Measurements from ENCODE around the gene B3GALT6.
A peak's percentile ranks its signal among the peaks of the same experiment; 100 is the strongest.

B3GALT6 gene

DNA sequence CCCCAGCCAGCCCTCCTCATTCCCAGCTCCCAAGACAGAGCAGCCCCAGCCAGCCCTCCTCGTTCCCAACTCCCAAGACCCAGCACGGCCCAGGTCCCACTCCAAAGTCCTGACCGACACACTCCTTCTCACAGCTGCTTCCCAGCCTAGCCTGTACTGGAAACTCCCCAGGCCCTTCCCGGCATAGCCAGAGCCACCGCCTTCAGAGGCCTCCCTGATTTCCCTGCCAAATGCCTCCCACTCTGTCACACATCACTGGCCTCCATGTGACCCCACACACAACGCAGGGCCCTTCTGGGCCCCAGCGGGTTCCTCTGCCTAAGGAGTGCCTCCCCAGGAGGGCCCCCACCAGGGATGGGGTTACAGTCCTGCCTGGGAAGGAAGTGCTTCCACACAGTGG is 38.8 kb downstream of the B3GALT6 start:
- no peak for DNase-seq

GRCh38 chr1:1272341-1273208 is 40.5 kb downstream of the B3GALT6 start:
- no peak for DNase-seq

DNA sequence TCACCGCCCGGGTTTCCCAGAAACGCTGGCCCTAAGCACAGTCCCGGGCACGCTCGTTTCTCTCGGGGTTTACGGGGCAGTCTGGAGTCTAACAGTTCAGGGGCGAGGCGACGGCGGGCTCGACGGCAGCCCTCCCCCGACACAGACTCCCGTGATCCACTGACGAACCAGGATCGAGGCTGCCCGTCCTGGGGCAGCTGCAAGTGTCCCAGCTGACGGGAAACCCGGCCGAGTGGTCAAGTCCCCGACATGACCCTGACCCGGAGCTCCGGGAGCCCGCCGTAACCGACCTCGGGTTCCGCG is 41.1 kb downstream of the B3GALT6 start:
- no peak for DNase-seq

GRCh38 chr1:1273512-1274298 is 41.7 kb downstream of the B3GALT6 start, which contains the start of gene UBE2J2:
Gene UBE2J2, minus strand, starts transcription at chr1:1273854. Its CDS starts 5,862 bp downstream, at chr1:1267992.
- DNase-seq = peak; percentile 87

- no peak for DNase-seq
Measured at GRCh38 chr1:1274299-1274930, 42.4 kb downstream of the B3GALT6 start.

DNA sequence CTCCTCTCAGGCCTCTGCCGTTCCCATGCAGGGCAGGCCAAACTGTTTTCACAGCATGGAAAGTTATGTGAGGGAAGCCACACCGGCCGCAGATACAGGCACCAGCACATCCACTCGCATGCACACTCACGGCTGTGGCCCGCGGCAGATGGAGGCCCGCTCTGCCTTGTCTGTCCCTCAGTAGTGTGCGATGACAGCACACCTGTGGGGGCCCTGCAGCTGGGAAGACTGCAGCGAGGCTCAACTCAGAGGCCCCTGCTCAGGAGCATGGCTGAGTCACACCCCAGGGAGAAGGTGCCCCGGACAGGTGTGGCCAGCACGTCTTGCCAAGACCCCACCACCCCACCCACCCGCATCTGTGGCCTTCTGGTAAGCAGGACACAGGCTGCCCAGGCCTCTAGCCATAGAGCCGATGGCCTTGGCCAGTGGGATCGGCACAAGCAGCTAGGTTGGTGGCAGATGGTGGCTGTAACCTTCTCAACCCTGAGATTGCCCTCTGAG is 42.9 kb downstream of the B3GALT6 start:
- no peak for DNase-seq

DNA sequence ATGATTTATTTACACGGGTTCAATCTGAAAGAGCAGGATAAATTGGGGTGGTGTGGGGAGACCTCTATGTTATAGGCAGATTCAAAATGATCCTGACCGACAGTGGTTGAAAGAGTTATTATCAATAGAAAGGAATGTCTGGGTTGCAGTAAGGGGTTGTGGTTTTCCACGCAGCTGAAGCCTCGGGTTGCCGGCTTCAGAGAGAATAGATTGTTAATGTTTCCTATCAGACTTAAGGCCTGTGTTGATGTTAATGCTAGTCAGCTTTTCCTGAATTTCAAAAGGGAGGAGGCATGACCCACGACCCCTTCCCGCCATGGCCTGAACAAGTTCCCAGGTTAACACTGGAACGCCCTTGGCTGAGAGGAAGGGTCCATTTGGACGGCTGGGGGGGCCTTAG is 43.8 kb downstream of the B3GALT6 start:
- DNase-seq = no peak

DNA sequence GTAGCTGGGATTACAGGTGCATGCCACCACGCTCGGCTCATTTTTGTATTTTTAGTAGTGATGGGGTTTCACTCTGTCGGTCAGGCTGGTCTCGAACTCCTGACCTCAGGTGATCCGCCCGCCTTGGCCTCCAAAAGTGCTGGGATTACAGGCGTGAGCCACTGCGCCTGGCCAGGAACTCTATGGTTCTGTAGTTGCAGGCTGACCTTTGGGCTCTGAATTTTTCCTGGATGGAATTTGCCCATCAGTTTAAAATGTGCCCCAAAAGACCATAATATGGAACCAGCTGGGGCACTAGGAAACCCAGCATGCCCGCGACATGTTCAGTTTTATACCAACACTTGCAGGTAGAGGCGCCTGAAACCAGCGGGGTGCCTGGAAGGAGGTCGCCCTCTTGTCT is 46.6 kb downstream of the B3GALT6 start:
- DNase-seq = no peak

- DNase-seq = no peak
Measured at GRCh38 chr1:1279028-1279427, 47.0 kb downstream of the B3GALT6 start.

DNA sequence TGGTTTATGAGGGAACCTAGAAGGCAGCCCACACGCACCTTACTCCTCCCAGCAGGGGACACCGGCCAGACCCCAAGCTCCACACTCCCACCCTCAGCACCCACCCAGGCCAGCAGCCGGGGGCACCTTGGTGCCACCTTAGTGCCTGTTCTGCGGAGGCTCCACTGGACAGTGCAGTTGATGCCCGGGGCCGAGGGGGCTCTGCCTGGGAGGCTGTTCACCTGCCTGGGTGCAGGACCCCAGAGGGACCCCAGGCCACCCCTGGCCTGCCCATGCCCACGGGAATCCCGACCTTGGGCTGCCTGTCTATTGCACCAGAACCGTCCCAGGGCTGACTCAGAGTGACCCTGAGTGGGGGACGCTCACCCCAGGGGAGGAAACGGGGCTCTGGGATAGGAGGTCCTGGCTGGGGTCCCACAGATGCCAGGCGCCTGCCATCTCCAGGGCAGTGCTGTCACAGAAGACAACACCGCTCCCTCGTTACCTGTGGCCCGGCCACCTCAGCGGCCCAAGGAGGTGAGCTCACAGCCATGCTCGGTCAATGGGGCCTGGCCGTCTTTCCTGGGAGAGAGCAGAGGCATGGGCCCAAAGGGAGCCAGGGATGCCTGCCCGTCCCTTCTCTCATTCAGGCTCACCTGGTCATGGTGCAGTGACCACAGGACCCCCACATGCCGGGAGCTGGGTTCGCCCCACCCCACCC is 48.9 kb downstream of the B3GALT6 start:
- no peak for DNase-seq

DNA sequence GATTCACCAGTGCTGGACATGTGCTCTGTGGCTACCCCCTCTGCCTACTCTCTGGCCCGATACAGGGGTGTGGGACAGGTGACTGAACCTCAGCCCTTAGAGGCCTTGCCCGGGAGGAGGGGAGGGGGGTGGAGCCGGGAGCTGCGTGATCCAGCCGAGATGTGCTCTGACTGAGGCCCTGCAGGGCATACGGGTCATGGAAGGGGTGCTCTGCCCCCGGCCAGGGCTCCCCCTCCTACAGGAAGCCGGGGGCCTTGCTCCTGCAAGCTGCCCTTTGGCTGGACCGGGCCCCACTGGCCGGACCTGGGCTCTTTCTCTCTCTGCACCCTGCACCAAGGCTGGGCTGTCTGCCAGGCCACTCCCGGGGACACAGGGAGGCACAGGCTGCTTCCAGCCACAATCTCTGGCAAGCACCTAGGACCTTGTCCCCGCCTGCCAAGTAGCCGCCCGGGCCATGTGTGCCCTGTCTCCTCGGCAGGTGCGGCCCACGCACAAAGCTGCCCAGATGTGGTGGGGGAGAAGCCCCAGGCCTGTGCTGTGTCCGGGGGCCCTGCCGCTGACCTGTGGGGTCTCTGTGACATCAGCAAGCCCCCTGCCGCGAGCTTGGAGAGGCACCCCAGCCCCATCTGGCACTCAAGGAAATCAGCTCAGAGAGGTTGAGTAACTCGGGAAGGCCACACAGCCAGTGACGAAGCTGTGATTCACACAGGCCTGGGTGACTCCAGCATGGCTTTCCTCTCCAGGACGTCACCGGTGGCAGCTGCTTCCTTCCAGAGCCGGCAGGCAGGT is 49.7 kb downstream of the B3GALT6 start:
- DNase-seq = no peak

DNA sequence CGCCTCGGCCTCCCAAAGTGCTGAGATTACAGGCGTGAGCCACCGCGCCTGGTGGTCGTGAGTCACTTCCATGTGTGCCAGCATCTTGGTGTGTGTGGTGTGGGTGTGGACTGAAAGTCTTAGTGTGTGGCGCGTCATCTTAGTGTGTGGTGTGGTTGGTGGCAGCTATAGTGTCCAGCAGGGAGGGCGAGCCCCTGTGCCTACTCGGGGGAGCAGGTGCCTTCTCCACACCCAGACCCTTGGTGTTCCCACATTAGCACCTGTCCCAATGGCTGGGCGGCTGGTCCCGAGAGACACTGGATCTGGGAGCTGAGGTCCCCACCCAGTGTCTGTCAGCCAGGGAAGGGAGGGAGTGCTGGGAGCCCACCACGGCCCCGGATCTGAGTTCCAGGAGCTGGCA is 51.0 kb downstream of the B3GALT6 start:
- no peak for DNase-seq

- DNase-seq = no peak
Measured at GRCh38 chr1:1283821-1284220, 51.8 kb downstream of the B3GALT6 start.
